IMR-90 (cell line): ENCODE results near the gene GRIN2A. TPM values are rescaled to one million over a fixed set of nuclear protein-coding genes. Genes with fewer than 3 reads are reported as not detected.

Experiments
- ATAC-seq: fragments of 200-7000 bp; cut with Tn5 transposase; 2 replicates; pipeline ENCODE4 v1.9.1; 2020; ENCODE audit warnings: low read depth, mild to moderate bottlenecking, moderate library complexity
- BruUV-seq: library from RNA; stranded (reverse); fragments of 400-500 nt; replicated peaks from 2 replicates; lab custom pipeline; 2021; lab: Mats Ljungman, UMichigan
- CTCF ChIA-PET: fragments of 300-600 bp; formaldehyde crosslinking; extraction: SDS; loops from one replicate; lab custom pipeline; 2021; ENCODE audit warnings: antibody characterized with exemption; lab: Yijun Ruan, JAX
- POLR2A ChIA-PET: fragments of 300-600 bp; sonication (Branson Sonifier 250); formaldehyde crosslinking; loops from one replicate; lab custom pipeline; 2022; ENCODE audit warnings: antibody characterized with exemption; ENCODE audit not compliant: unreplicated experiment; lab: Charles Lee
- DNase-seq: peaks from one replicate; pipeline ENCODE4 v3.0.0; 2013
- H2AFZ ChIP-seq: replicated peaks from 2 replicates; pipeline ENCODE3; 2013; ENCODE audit warnings: low read length, mild to moderate bottlenecking; ENCODE audit not compliant: poor library complexity
- H2AK5ac ChIP-seq: 2 replicates; pipeline ENCODE4 v1.6.1; 2013; ENCODE audit warnings: low read depth, low read length, inconsistent platforms
- H2AK9ac ChIP-seq: replicated peaks from 2 replicates; pipeline ENCODE3; 2013; ENCODE audit warnings: mild to moderate bottlenecking, low read depth, low read length, moderate library complexity; ENCODE audit not compliant: poor library complexity
- H2BK120ac ChIP-seq: 2 replicates; pipeline ENCODE4 v1.6.1; 2013; ENCODE audit warnings: low read depth, low read length, inconsistent platforms
- H2BK15ac ChIP-seq: 3 replicates; pipeline ENCODE4 v1.6.1; 2013; ENCODE audit warnings: low read depth, low read length, inconsistent platforms
- H2BK20ac ChIP-seq: 2 replicates; pipeline ENCODE4 v1.6.1; 2013; ENCODE audit warnings: low read depth, mild to moderate bottlenecking, inconsistent platforms, low read length, moderate library complexity
- H2BK5ac ChIP-seq: 2 replicates; pipeline ENCODE4 v1.6.1; 2013; ENCODE audit warnings: mild to moderate bottlenecking, low read depth, low read length, inconsistent platforms; ENCODE audit not compliant: poor library complexity, severe bottlenecking
- H3K14ac ChIP-seq: replicated peaks from 2 replicates; pipeline ENCODE4 v1.6.1; 2013; ENCODE audit warnings: low read depth, low read length, inconsistent platforms
- H3K18ac ChIP-seq: 2 replicates; pipeline ENCODE4 v1.6.1; 2013; ENCODE audit warnings: low read depth, low read length, control low read depth
- H3K23ac ChIP-seq: 2 replicates; pipeline ENCODE4 v1.6.1; 2013; ENCODE audit warnings: low read depth, low read length, inconsistent platforms
- H3K27ac ChIP-seq: 2 replicates; pipeline ENCODE4 v1.5.1; 2013; ENCODE audit warnings: mild to moderate bottlenecking, control low read depth, low read length; ENCODE audit not compliant: insufficient read depth
- H3K27me3 ChIP-seq: 2 replicates; pipeline ENCODE4 v1.6.1; 2013; ENCODE audit warnings: low read length; ENCODE audit not compliant: control insufficient read depth, insufficient read depth
- H3K36me3 ChIP-seq: 2 replicates; pipeline ENCODE4 v1.6.1; 2013; ENCODE audit warnings: low read length, mixed read lengths; ENCODE audit not compliant: control insufficient read depth, insufficient read depth
- H3K4ac ChIP-seq: 2 replicates; pipeline ENCODE4 v1.6.1; 2013; ENCODE audit warnings: low read depth, low read length, inconsistent platforms
- H3K4me1 ChIP-seq: 2 replicates; pipeline ENCODE4 v1.6.1; 2013; ENCODE audit warnings: low read length, mixed read lengths; ENCODE audit not compliant: control insufficient read depth, insufficient read depth
- H3K4me2 ChIP-seq: 2 replicates; pipeline ENCODE4 v1.6.1; 2013; ENCODE audit warnings: low read depth, mild to moderate bottlenecking, control low read depth, low read length, moderate library complexity
- H3K4me3 ChIP-seq: 2 replicates; pipeline ENCODE4 v1.5.1; 2013; ENCODE audit warnings: low read depth, mild to moderate bottlenecking, control low read depth, low read length, moderate library complexity; ENCODE audit not compliant: insufficient read depth
- H3K56ac ChIP-seq: 2 replicates; pipeline ENCODE4 v1.6.1; 2013; ENCODE audit warnings: low read length, inconsistent platforms; ENCODE audit not compliant: insufficient read depth; ENCODE audit errors: extremely low read depth
- H3K79me1 ChIP-seq, 2 experiments: 2 replicates each; pipeline ENCODE4 v1.6.1; 2013; ENCODE audit warnings: low read length in 2 of 2, inconsistent platforms in 1 of 2, low read depth in 1 of 2
- H3K9ac ChIP-seq: 2 replicates; pipeline ENCODE4 v1.6.1; 2013; ENCODE audit warnings: low read depth, low read length, control low read depth
- H3K9me1 ChIP-seq: 2 replicates; pipeline ENCODE4 v1.6.1; 2013; ENCODE audit warnings: low read length, inconsistent platforms; ENCODE audit not compliant: insufficient read depth
- H3K9me3 ChIP-seq: 2 replicates; pipeline ENCODE4 v1.6.1; 2013; ENCODE audit warnings: low read length; ENCODE audit not compliant: control insufficient read depth, insufficient read depth
- H4K20me1 ChIP-seq: 2 replicates; pipeline ENCODE4 v1.6.1; 2013; ENCODE audit warnings: low read length, inconsistent platforms; ENCODE audit not compliant: insufficient read depth
- H4K5ac ChIP-seq: 2 replicates; pipeline ENCODE4 v1.6.1; 2013; ENCODE audit warnings: mild to moderate bottlenecking, low read depth, low read length, control low read depth
- H4K8ac ChIP-seq, 2 experiments: 2 replicates each; pipeline ENCODE4 v1.6.1; 2013; ENCODE audit warnings: low read depth in 2 of 2, low read length in 2 of 2, control low read depth in 1 of 2, inconsistent platforms in 1 of 2
- H4K91ac ChIP-seq: 2 replicates; pipeline ENCODE4 v1.6.1; 2013; ENCODE audit warnings: low read depth, low read length, inconsistent platforms; ENCODE audit not compliant: insufficient read depth
- BHLHE40 ChIP-seq: fragments of 150-350 bp; IDR thresholded peaks from 2 replicates; pipeline ENCODE4 v1.6.1; 2016; ENCODE audit warnings: mild to moderate bottlenecking, low read depth, low read length
- NFE2L2 ChIP-seq: fragments of 150-350 bp; IDR thresholded peaks from 2 replicates; pipeline ENCODE4 v1.6.1; 2016; ENCODE audit warnings: low read depth, mild to moderate bottlenecking, low read length
- WGBS, 2 experiments: methylation state at CpG; one replicate each; pipeline versions ENCODE4 v1.1.5 to v1.1.7; 2013; ENCODE audit warnings: missing lambda C conversion rate in 2 of 2; ENCODE audit not compliant: insufficient read length in 1 of 2; ENCODE audit errors: extremely low coverage in 2 of 2; 5-methylcytosine and 5-hydroxymethylcytosine counted together
- dilution Hi-C: fragments of 300-500 bp; cut with HindIII; formaldehyde crosslinking; loops from one replicate; pipeline ENCODE4 v1.14.3; 2018; ENCODE audit warnings: low sequenced_read_pairs; ENCODE audit not compliant: unreplicated experiment
- in situ Hi-C: fragments of 300-500 bp; cut with MboI; formaldehyde crosslinking; loops from 3 replicates; pipeline ENCODE4 v1.14.3; 2019; ENCODE audit warnings: low sequenced_read_pairs, inconsistent platforms, mixed read lengths
- intact Hi-C: fragments of 100-400 bp; cut with micrococcal nuclease; formaldehyde crosslinking; loops from 2 replicates; pipeline ENCODE4 v1.10.0; 2022
- polyA plus RNA-seq, 3 experiments: library from polyadenylated mRNA; depleted of rRNA; stranded (reverse); fragments of >200 nt; gene quantifications; 2 replicates each; pipeline ENCODE4 v1.2.3, GENCODE V29; 2012; ENCODE audit warnings: low replicate concordance in 1 of 3
- total RNA-seq: library from RNA; depleted of rRNA; stranded (reverse); fragments of >200 nt; gene quantifications from 2 replicates; pipeline ENCODE4 v1.2.3, GENCODE V29; 2012

The GRIN2A gene
- total and polyA plus RNA-seq, 2 of the 4 experiments (the other 2 are of a cell fraction), result under 0.01 TPM; not detected in 1

DNA sequence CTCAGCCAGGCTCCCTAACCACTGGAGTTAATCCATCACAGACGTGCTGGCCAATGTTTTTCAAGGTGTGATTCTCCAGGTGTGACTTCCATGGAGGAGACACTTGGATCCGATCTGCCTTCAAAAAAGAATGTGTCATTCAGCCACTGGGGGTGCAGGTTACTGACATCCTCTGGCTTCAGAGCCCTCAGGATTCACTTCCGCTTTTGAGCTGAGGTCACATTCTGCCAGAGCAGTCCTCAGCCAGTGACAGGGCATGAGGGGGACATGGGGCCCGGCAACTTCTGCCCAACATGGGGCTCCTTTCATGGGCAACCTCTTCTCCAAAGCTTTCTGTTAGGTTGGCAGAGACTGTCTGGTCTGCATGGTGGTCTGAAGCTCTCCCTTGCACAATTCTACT lies 81.4 kb downstream of the GRIN2A start:
- CTCF ChIA-PET, result no interaction called here
- no peaks in the 10 kb centered on the region for H3K79me1 ChIP-seq
- H3K9me3 ChIP-seq, result peaks cover 9% of the 10 kb centered on the region
- H2AK9ac ChIP-seq, result no peak overlapping the region
- H3K27ac ChIP-seq, result no peak overlapping the region
- DNase-seq (no peak), ATAC-seq (no peak)
- no peak overlapping the region for H4K8ac ChIP-seq
- H2BK120ac ChIP-seq, result no peak overlapping the region
- 50% methylated on average over 1 of the region's 4 CpGs; no CpG with 5 or more reads in 1 of the 2 experiments for WGBS, 2 experiments
- H3K9ac ChIP-seq, result no peak overlapping the region
- no peak overlapping the region for H3K4me3 ChIP-seq
- no peak overlapping the region for H2AK5ac ChIP-seq
- H3K56ac ChIP-seq, result no peak overlapping the region
- intact Hi-C loops, result no loop called here
- H4K20me1 ChIP-seq, result no peaks in the 10 kb centered on the region
- H3K18ac ChIP-seq, result no peak overlapping the region
- no peaks in the 10 kb centered on the region for H3K27me3 ChIP-seq
- no peaks in the 10 kb centered on the region for H3K9me1 ChIP-seq
- dilution Hi-C loops, result no loop called here
- no TSS peak for BruUV-seq
- H3K36me3 ChIP-seq, result no peaks in the 10 kb centered on the region
- no peak overlapping the region for H2BK15ac ChIP-seq
- H3K4ac ChIP-seq, result no peak overlapping the region
- H2BK20ac ChIP-seq, result no peak overlapping the region
- H3K4me2 ChIP-seq, result no peak overlapping the region
- in situ Hi-C loops, result no loop called here
- H3K23ac ChIP-seq, result no peak overlapping the region
- H3K4me1 ChIP-seq, result no peaks in the 10 kb centered on the region
- no peak overlapping the region for H4K5ac ChIP-seq
- no peak overlapping the region for H2BK5ac ChIP-seq
- POLR2A ChIA-PET, result no interaction called here
- H2AFZ ChIP-seq, result no peak overlapping the region
- TF ChIP-seq BHLHE40, result no peak
- TF ChIP-seq NFE2L2, result no peak
- H4K91ac ChIP-seq, result no peak overlapping the region
- H3K14ac ChIP-seq, result no peak overlapping the region
